Activated CD4-positive, CD25-positive, alpha-beta regulatory T cell treated with anti-CD3 and anti-CD28 coated beads, Interleukin-2, amount 50 U/mL, for 16 hours (primary cell): ENCODE results near the gene ARSK.

ENCODE experiments used
- DNase-seq: peaks from one replicate; pipeline ENCODE4 v3.0.0-alpha.2; 2020; ENCODE audit warnings: low read depth, low spot score

Gene ARSK

DNA sequence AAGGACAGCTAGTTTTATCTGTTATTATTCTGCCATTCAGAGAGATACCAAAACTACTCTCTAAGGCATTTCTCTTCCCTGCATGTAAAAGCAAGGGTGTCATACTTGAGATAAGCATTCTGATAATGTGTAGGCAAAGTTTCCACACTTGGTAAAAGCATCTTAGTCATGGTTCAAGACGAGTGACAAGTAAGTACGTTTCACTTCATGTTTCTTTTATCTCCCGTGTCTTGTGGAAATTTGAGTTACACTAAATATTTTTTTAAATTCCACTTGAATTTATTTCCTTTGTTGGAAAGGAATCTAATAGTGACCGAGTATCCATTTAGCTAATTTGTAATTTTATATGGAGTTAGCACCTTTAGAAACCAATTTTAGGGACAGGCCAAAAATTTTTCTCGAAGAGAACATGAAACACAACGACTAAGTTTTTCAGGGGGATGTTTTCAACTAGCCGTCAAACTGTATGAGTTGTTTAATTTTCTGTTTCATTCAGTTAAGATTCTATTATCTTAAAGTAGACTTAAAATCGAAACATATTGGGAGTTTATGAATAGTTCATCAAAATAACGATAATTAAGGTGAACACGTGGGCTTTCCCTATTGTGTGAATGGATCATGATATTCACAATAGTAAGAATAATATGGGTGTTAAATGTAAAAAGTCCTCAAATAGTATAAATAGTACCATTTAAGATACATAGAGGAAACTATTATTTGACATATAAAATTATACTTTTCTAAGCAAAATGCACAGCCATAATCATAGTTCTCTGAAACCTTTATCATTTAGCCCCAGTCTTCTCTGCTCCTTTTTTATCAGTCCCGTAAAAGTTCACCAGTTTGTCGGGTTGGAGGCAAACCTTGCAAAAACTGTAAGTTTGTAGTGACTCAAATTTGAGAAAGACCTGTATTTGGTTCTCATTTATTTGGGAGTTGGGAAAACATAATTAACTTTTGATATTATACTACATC is 93.3 kb downstream of the ARSK start:
- DNase-seq, result no peak

- no peak for DNase-seq
Observed at GRCh38 chr5:95649274-95649673, 94.4 kb downstream of the ARSK start.

DNA sequence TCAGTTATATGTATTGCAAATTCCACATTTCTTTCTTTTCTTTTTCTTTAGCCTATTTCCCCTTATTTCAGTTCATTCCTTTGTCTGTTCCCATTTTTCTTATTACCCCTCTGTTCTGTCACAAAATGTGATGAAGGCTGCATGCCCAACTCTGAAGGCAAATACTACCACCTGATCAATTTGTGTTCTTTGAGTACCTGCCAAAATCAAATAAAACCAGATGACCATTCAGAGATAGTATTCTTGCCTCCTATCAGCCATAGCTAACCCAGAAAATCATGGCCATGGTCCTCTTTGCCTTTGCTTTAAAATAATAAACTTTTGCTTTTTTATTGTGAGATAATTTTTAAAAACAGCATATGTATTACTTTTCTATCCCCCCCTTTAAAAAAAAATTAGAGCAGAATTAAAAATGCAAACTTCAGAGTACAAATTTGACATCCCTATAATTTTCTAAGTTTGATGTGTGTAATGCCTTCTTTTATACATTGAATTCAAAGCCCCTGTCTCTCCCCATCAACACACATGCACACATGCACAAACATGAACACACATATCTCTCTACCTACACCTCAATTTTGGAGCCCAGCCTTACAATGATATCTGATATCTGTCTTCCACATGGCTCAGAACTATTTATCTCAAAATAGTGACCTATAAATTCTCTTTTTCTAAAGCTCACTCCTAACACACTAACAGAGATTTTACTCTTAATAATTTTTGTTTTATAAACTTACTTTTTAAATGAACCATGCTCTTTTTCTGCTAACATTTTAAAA is 95.1 kb downstream of the ARSK start:
- DNase-seq, result no peak

DNA sequence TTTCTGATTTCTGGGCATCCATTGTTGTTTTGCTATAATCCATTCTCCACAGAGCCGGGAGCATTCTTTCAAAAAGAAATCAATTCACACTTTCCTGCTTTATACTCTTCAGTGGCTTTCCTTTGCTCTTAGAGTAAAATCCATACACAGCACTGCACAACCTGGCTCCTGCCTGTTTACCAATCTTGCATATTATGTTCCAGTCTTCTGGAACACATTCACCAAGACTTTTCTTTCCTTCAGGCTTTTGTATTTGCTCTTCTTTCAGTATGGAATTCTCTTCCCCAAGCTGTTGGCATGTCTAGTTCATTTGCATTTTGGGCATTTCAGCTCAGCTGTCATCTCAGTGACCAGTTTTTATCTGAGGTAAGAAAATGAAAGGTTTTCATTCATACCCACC is 97.9 kb downstream of the ARSK start:
- DNase-seq, result no peak

GRCh38 chr5:95654196-95654595 is 99.3 kb downstream of the ARSK start:
- no peak for DNase-seq
